Measurements from ENCODE around the gene CCM2. TPM values are rescaled to one million over a fixed set of nuclear protein-coding genes. Genes with fewer than 3 reads are reported as not detected.

The CCM2 gene
- polyA plus RNA-seq, 1 donor from 2014 or later = 25.8 TPM

DNA sequence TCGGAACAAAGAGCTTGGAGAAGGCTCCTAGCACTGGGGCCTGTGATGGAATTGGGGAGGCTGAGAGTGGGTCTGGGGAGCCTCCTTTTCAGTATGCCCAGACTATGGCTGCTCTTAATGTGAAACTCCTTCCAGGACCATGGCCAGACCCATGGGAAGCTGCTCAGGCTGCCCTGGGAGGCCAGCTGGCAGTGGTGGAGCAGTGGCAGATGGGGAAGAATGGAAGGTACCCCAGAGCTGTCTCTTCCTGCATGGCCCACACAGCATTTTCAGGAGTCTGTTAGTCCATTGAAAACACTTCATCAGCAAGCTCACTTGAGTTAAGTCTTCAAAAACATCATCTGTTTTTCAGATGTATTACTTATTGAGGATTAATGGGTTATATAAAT, 70.2 kb downstream of the CCM2 start:
- no peaks in the 10 kb centered on the region for H4K20me1 ChIP-seq (ENCODE audit: insufficient read depth)
- no peak overlapping the region for H2AFZ ChIP-seq (ENCODE audit: low read depth, low read length)
- H3K27me3 ChIP-seq (ENCODE audit: insufficient read depth, low read depth, low read length) = no peaks in the 10 kb centered on the region
- H3F3A ChIP-seq (ENCODE audit: insufficient read depth, low read length, poor library complexity, severe bottlenecking) = no peaks in the 10 kb centered on the region
- no peaks in the 10 kb centered on the region for H3K9me2 ChIP-seq (ENCODE audit: insufficient read depth, low read length)
- no peak overlapping the region for H3K9ac ChIP-seq (ENCODE audit: low read length)
- no peaks in the 10 kb centered on the region for H3K9me3 ChIP-seq (ENCODE audit: low read length)
- no peak overlapping the region for H3K4me3 ChIP-seq (ENCODE audit: low read length)
- H3K4me2 ChIP-seq (ENCODE audit: low read length) = no peak overlapping the region
- TF ChIP-seq EP300 (conservative IDR thresholded peaks at IDR 0.05; ENCODE audit: poor library complexity, severe bottlenecking) (no peak), RAD21 (conservative IDR thresholded peaks at IDR 0.05) (no peak), EZH2 (IDR thresholded peaks at IDR 0.05; ENCODE audit: borderline replicate concordance, insufficient read depth, low read length, poor library complexity, severe bottlenecking) (no peak), MXI1 (conservative IDR thresholded peaks at IDR 0.05; ENCODE audit: poor library complexity, severe bottlenecking) (no peak), SMC3 (conservative IDR thresholded peaks at IDR 0.05; ENCODE audit: poor library complexity) (no peak), TAF1 (IDR thresholded peaks at IDR 0.05; ENCODE audit: low read depth) (no peak), POLR2AphosphoS5 (IDR thresholded peaks at IDR 0.05) (no peak)
- TF ChIP-seq, protein P1, sequence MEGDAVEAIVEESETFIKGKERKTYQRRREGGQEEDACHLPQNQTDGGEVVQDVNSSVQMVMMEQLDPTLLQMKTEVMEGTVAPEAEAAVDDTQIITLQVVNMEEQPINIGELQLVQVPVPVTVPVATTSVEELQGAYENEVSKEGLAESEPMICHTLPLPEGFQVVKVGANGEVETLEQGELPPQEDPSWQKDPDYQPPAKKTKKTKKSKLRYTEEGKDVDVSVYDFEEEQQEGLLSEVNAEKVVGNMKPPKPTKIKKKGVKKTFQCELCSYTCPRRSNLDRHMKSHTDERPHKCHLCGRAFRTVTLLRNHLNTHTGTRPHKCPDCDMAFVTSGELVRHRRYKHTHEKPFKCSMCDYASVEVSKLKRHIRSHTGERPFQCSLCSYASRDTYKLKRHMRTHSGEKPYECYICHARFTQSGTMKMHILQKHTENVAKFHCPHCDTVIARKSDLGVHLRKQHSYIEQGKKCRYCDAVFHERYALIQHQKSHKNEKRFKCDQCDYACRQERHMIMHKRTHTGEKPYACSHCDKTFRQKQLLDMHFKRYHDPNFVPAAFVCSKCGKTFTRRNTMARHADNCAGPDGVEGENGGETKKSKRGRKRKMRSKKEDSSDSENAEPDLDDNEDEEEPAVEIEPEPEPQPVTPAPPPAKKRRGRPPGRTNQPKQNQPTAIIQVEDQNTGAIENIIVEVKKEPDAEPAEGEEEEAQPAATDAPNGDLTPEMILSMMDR (IDR thresholded peaks at IDR 0.05; ENCODE audit: poor library complexity, severe bottlenecking) = no peak
- TF ChIP-seq, protein P2, sequence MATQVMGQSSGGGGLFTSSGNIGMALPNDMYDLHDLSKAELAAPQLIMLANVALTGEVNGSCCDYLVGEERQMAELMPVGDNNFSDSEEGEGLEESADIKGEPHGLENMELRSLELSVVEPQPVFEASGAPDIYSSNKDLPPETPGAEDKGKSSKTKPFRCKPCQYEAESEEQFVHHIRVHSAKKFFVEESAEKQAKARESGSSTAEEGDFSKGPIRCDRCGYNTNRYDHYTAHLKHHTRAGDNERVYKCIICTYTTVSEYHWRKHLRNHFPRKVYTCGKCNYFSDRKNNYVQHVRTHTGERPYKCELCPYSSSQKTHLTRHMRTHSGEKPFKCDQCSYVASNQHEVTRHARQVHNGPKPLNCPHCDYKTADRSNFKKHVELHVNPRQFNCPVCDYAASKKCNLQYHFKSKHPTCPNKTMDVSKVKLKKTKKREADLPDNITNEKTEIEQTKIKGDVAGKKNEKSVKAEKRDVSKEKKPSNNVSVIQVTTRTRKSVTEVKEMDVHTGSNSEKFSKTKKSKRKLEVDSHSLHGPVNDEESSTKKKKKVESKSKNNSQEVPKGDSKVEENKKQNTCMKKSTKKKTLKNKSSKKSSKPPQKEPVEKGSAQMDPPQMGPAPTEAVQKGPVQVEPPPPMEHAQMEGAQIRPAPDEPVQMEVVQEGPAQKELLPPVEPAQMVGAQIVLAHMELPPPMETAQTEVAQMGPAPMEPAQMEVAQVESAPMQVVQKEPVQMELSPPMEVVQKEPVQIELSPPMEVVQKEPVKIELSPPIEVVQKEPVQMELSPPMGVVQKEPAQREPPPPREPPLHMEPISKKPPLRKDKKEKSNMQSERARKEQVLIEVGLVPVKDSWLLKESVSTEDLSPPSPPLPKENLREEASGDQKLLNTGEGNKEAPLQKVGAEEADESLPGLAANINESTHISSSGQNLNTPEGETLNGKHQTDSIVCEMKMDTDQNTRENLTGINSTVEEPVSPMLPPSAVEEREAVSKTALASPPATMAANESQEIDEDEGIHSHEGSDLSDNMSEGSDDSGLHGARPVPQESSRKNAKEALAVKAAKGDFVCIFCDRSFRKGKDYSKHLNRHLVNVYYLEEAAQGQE (IDR thresholded peaks at IDR 0.05; ENCODE audit: borderline replicate concordance) = no peak
- H3K27ac ChIP-seq (ENCODE audit: low read length) = no peak overlapping the region
- no peaks in the 10 kb centered on the region for H3K36me3 ChIP-seq (ENCODE audit: insufficient read depth, low read length)
- no peaks in the 10 kb centered on the region for H3K79me2 ChIP-seq (replicated peaks; ENCODE audit: insufficient read depth, low read length)

DNA sequence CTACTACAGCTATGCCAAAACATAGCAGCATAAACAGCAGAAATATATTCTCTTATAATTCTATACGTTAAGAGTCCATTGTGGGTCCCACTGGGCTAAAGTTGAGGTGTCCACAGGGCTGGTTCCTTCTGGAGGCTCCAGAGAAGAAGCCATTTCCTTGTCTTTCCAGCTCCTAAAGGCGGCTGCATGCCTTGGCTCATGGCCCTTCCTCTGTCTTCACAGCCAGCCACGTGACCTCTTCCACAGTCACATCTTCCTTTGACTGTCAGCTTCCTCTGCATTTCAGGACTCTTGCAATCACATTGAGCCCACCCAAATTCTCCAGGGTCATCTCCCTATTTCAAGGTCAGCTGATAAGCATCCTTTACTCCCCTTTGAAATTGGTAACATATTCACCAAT, 71.5 kb downstream of the CCM2 start:
- no peaks in the 10 kb centered on the region for H3F3A ChIP-seq (ENCODE audit: insufficient read depth, low read length, poor library complexity, severe bottlenecking)
- no peaks in the 10 kb centered on the region for H3K27me3 ChIP-seq (ENCODE audit: insufficient read depth, low read depth, low read length)
- TF ChIP-seq, protein P2 (IDR thresholded peaks at IDR 0.05; ENCODE audit: borderline replicate concordance) = no peak
- TF ChIP-seq RAD21 (conservative IDR thresholded peaks at IDR 0.05) = no peak
- TF ChIP-seq EP300 (conservative IDR thresholded peaks at IDR 0.05; ENCODE audit: poor library complexity, severe bottlenecking) = no peak
- TF ChIP-seq SMC3 (conservative IDR thresholded peaks at IDR 0.05; ENCODE audit: poor library complexity) = no peak
- TF ChIP-seq, protein P1 (IDR thresholded peaks at IDR 0.05; ENCODE audit: poor library complexity, severe bottlenecking) = no peak
- no peak for TF ChIP-seq MXI1 (conservative IDR thresholded peaks at IDR 0.05; ENCODE audit: poor library complexity, severe bottlenecking)
- TF ChIP-seq TAF1 (IDR thresholded peaks at IDR 0.05; ENCODE audit: low read depth) = no peak
- no peak for TF ChIP-seq POLR2AphosphoS5 (IDR thresholded peaks at IDR 0.05)
- no peak for TF ChIP-seq EZH2 (IDR thresholded peaks at IDR 0.05; ENCODE audit: borderline replicate concordance, insufficient read depth, low read length, poor library complexity, severe bottlenecking)
- no peaks in the 10 kb centered on the region for H4K20me1 ChIP-seq (ENCODE audit: insufficient read depth)
- H3K79me2 ChIP-seq (replicated peaks; ENCODE audit: insufficient read depth, low read length) = no peaks in the 10 kb centered on the region
- H3K9me3 ChIP-seq (ENCODE audit: low read length) = no peaks in the 10 kb centered on the region
- H3K36me3 ChIP-seq (ENCODE audit: insufficient read depth, low read length) = no peaks in the 10 kb centered on the region
- H3K4me3 ChIP-seq (ENCODE audit: low read length) = no peak overlapping the region
- no peak overlapping the region for H3K27ac ChIP-seq (ENCODE audit: low read length)
- no peaks in the 10 kb centered on the region for H3K9me2 ChIP-seq (ENCODE audit: insufficient read depth, low read length)
- no peak overlapping the region for H3K9ac ChIP-seq (ENCODE audit: low read length)
- H3K4me2 ChIP-seq (ENCODE audit: low read length) = no peak overlapping the region
- H2AFZ ChIP-seq (ENCODE audit: low read depth, low read length) = no peak overlapping the region
